OCI-LY3 (cell line): ENCODE results near the gene ATXN2.

ENCODE experiments used
- CTCF ChIP-seq: fragments of 200-600, 300-600 bp; sonication (generic); IDR thresholded peaks from 2 replicates; pipeline ENCODE4 v1.5.1; 2014; ENCODE audit warnings: antibody characterized with exemption, low read length, low read depth
- EZH2phosphoT487 ChIP-seq: fragments of 200-600 bp; shearing (Covaris generic); IDR thresholded peaks from 2 replicates; pipeline ENCODE4 v1.6.1; 2018; ENCODE audit warnings: antibody characterized with exemption, mixed run types, low read depth

DNA sequence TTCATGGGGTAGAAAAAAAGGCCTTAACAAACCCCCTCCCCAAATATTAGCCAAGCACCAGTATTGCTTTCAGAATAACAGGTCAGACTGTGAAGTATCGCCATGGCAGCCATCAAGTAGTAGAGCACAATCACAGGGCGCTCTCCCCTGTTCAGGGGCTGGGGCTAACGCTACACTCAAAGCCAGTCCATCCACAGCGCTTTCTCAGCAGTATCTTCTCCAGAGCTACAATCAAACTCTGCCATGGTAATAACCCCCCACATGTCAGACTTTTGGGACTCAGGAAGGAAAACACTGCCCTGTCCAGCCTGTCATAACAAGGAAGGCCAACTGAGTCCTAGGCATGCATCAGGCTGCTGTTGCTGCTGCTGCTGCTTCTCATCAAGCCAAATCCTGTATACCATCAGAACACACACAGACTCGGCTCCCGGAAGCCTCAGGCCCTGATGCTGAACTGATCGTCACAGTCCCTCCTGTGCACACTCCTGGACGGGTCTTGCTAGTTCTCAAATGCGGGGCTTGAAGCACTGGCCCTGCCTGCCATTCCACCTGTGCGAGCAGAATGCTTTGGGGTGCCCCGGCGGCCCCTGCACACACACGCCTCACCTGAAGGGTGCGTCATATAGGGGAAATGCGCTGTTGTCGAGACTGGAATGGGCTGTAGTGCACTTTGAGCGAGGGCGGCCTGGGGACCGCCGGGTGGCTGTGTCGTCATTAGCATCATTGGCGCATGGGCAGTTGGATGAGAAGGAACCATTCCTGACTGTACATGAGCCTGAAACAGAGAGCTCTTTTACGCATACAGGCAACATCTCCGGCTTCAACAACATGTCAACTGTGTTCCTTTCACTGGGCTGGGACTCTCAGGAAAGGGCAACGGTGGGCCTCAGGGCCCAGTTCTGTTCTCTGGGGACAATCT is 145.8 kb downstream of the ATXN2 start:
- no peak for TF ChIP-seq EZH2phosphoT487
- TF ChIP-seq CTCF, result no peak
